A549 (cell line): Measurements from ENCODE around the gene MEF2B. TPM values are rescaled to one million over a fixed set of nuclear protein-coding genes. Genes with fewer than 3 reads are reported as not detected.

ENCODE experiments used
- ATAC-seq, 2 experiments: fragments of 200-7000 bp in 1 of 2; fragments of >200 bp in 1 of 2; cut with Nextera tagmentation in 1 of 2; cut with Tn5 transposase in 1 of 2; 3 replicates each; pipeline versions ENCODE4 v1.8.0 to v1.9.1; 2018 to 2020; ENCODE audit warnings: mild to moderate bottlenecking in 1 of 2, moderate library complexity in 1 of 2
- CTCF ChIA-PET: fragments of 300-600 bp; sonication (Branson Sonifier 250); formaldehyde crosslinking; extraction: SDS; loops from one replicate; lab custom pipeline; 2021; ENCODE audit warnings: antibody characterized with exemption, inconsistent platforms; lab: Yijun Ruan, JAX
- POLR2A ChIA-PET: fragments of 350-600 bp; formaldehyde crosslinking; extraction: SDS; loops from one replicate; lab custom pipeline; 2021; ENCODE audit warnings: antibody characterized with exemption, inconsistent platforms; lab: Yijun Ruan, JAX
- DNase-seq, 2 experiments: peaks; one replicate each; pipeline versions ENCODE4 v3.0.0 to v3.0.0-alpha.2; 2011 to 2016; ENCODE audit warnings: low read depth in 1 of 2, low spot score in 1 of 2
- FAIRE-seq: peaks from 2 replicates; lab custom pipeline; 2011; peaks lifted over from hg19 to GRCh38; lab: Jason Lieb, UNC
- H3K27ac ChIP-seq, 2 experiments: fragments of >200 bp; sonication (Bioruptor Twin); formaldehyde crosslinking; 3 replicates each; pipeline ENCODE4 v1.5.1; 2016 to 2017
- H3K4me1 ChIP-seq: fragments of >200 bp; sonication (Bioruptor Twin); formaldehyde crosslinking; 3 replicates; pipeline ENCODE4 v1.6.1; 2016
- H3K4me2 ChIP-seq: fragments of >200 bp; sonication (Bioruptor Twin); formaldehyde crosslinking; 3 replicates; pipeline ENCODE4 v1.6.1; 2016
- H3K4me3 ChIP-seq: fragments of >200 bp; sonication (Bioruptor Twin); formaldehyde crosslinking; 3 replicates; pipeline ENCODE4 v1.5.1; 2016
- H3K9me3 ChIP-seq: fragments of >200 bp; sonication (Bioruptor Twin); formaldehyde crosslinking; 3 replicates; pipeline ENCODE4 v1.6.1; 2016
- CBX2 ChIP-seq: fragments of 200-600 bp; sonication (generic); IDR thresholded peaks from 2 replicates; pipeline ENCODE4 v1.6.1; 2016; ENCODE audit warnings: low read depth, mild to moderate bottlenecking, borderline replicate concordance
- CHD4 ChIP-seq: fragments of 200-600 bp; sonication (generic); IDR thresholded peaks from 2 replicates; pipeline ENCODE4 v1.6.1; 2016; ENCODE audit warnings: antibody characterized with exemption, mild to moderate bottlenecking, borderline replicate concordance
- CTCF ChIP-seq: fragments of >200 bp; sonication (Bioruptor Twin); formaldehyde crosslinking; IDR thresholded peaks from 3 replicates; pipeline ENCODE4 v1.5.1; 2016
- E2F6 ChIP-seq: IDR thresholded peaks from 2 replicates; pipeline ENCODE4 v1.6.1; 2012; ENCODE audit warnings: low read depth, borderline replicate concordance
- EHF ChIP-seq: fragments of 250-450 bp; sonication (Bioruptor Pico); IDR thresholded peaks from 2 replicates; pipeline ENCODE4 v1.5.0; 2020; ENCODE audit warnings: mild to moderate bottlenecking
- EHMT2 ChIP-seq: fragments of 200-600 bp; sonication (generic); IDR thresholded peaks from 2 replicates; pipeline ENCODE4 v1.6.1; 2016; ENCODE audit warnings: antibody characterized with exemption, low read depth, mild to moderate bottlenecking, moderate library complexity
- ELK1 ChIP-seq: fragments of 150-350 bp; IDR thresholded peaks from 2 replicates; pipeline ENCODE4 v1.6.1; 2014; ENCODE audit warnings: low read depth, mild to moderate bottlenecking, low read length
- EP300 ChIP-seq, 2 experiments: fragments of >200 bp; sonication (Bioruptor Twin); formaldehyde crosslinking; IDR thresholded peaks; 2 replicates in 1 of 2; 3 replicates in 1 of 2; pipeline ENCODE4 v1.6.1; 2016 to 2017
- ESRRA ChIP-seq: fragments of 150-350 bp; IDR thresholded peaks from 2 replicates; pipeline ENCODE4 v1.6.1; 2014; ENCODE audit warnings: mild to moderate bottlenecking, low read length, borderline replicate concordance
- FOSB ChIP-seq: fragments of 250-450 bp; sonication (Bioruptor Pico); IDR thresholded peaks from 2 replicates; pipeline ENCODE4 v1.5.0; 2020; ENCODE audit warnings: mild to moderate bottlenecking, moderate library complexity
- GATA3 ChIP-seq: IDR thresholded peaks from 2 replicates; pipeline ENCODE4 v1.6.1; 2012; ENCODE audit warnings: borderline replicate concordance
- KDM5A ChIP-seq: fragments of 200-600 bp; sonication (generic); IDR thresholded peaks from 2 replicates; pipeline ENCODE4 v1.6.1; 2016; ENCODE audit warnings: antibody characterized with exemption, mild to moderate bottlenecking
- MAFK ChIP-seq: fragments of 450-650 bp; IDR thresholded peaks from 2 replicates; pipeline ENCODE4 v1.6.1; 2014; ENCODE audit not compliant: partially characterized antibody
- MAZ ChIP-seq: fragments of 150-350 bp; IDR thresholded peaks from 2 replicates; pipeline ENCODE4 v1.6.1; 2014; ENCODE audit warnings: antibody characterized with exemption, low read depth, low read length, borderline replicate concordance
- NR3C1 ChIP-seq: fragments of >200 bp; sonication (Bioruptor Twin); formaldehyde crosslinking; IDR thresholded peaks from 3 replicates; pipeline ENCODE4 v1.6.1; 2017
- PBX3 ChIP-seq: IDR thresholded peaks from 2 replicates; pipeline ENCODE4 v1.6.1; 2012
- POLR2A ChIP-seq: IDR thresholded peaks from 2 replicates; pipeline ENCODE4 v1.6.1; 2012; ENCODE audit warnings: mild to moderate bottlenecking, low read length
- POLR2AphosphoS2 ChIP-seq: conservative IDR thresholded peaks from 2 replicates; pipeline ENCODE4 v1.6.1; 2012; ENCODE audit warnings: low read length, improper control_type of control experiment, inconsistent platforms
- RFX5 ChIP-seq: fragments of 450-650 bp; IDR thresholded peaks from 2 replicates; pipeline ENCODE4 v1.7.1; 2014; ENCODE audit warnings: antibody characterized with exemption, mild to moderate bottlenecking, moderate library complexity
- SMC3 ChIP-seq: fragments of >200 bp; sonication (Bioruptor Twin); formaldehyde crosslinking; IDR thresholded peaks from 3 replicates; pipeline ENCODE4 v1.6.1; 2018; ENCODE audit warnings: inconsistent platforms
- SREBF2 ChIP-seq: fragments of 450-650 bp; IDR thresholded peaks from 2 replicates; pipeline ENCODE4 v1.6.1; 2014; ENCODE audit warnings: mild to moderate bottlenecking, moderate library complexity
- ZFP36 ChIP-seq: fragments of 450-650 bp; IDR thresholded peaks from 2 replicates; pipeline ENCODE4 v1.6.1; 2014; ENCODE audit warnings: borderline replicate concordance; ENCODE audit not compliant: partially characterized antibody
- WGBS: methylation state at CpG from one replicate; pipeline ENCODE4 v1.1.6; 2017; ENCODE audit errors: missing lambda C conversion rate; 5-methylcytosine and 5-hydroxymethylcytosine counted together
- polyA plus RNA-seq, 4 experiments: library from polyadenylated mRNA; depleted of rRNA in 3 of 4; stranded (reverse); fragments of >200 nt; fragmentation: RNase III in 1 of 4; extraction: RNeasy Plus Mini Kit Qiagen cat#74134 plus additional on column Dnase treatment in 1 of 4; gene quantifications; 2 replicates in 3 of 4; 3 replicates in 1 of 4; pipeline ENCODE4 v1.2.3, GENCODE V29; 2011 to 2017
- TF ChIP-seq, protein P1 (sequence below): fragments of >200 bp; sonication (Bioruptor Twin); formaldehyde crosslinking; IDR thresholded peaks from 3 replicates; pipeline ENCODE4 v1.6.1; 2016
- TF ChIP-seq, protein P2 (sequence below): fragments of 200-600 bp; sonication (generic); IDR thresholded peaks from 2 replicates; pipeline ENCODE4 v1.6.1; 2016; ENCODE audit warnings: antibody characterized with exemption, mild to moderate bottlenecking, moderate library complexity

The MEF2B gene
- polyA plus RNA-seq, 2 of the 4 experiments (the other 2 are of a cell fraction) = 0.10 to 0.13 TPM

DNA sequence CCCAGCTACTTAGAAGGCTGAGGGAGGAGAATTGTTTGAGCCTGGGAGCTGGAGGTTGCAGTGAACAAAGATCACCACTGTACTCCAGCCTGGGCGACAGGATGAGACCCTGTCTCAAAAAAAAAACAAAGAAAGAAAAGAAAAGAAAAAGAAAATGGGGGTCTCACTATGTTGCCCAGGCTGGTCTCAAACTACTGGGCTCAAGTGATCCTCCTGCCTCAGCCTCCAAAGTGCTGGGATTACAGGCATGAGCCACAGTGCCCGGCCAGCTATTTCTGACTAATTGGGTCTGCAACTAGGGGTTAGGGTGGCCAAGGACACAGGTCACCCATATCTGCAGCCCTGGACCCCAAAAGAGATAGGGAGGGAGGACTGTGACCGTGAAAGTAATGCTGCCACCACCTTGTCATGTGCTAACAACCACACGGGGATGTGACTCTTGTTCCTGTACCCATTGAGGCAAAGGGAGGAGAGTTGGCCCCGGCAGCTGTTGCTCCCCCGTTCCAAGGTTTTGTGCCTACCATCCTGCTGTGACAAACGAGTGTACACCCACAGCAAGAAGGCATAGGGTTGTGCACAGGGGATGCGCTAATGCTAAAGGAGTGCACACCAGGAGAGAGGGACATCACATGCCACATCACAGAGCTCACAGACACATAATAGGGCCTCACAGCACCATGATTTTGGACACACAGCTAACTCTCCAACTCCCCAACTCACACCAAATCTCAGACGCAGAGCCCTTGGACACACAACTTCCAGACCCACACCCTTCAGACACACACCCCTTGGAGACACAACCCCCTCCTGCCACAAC lies 619 bp downstream of the MEF2B start:
- 76% methylated on average over 7 of the region's 9 CpGs for WGBS
- H3K4me1 ChIP-seq = peaks cover 5% of the 10 kb centered on the region; the same call in 1 of the 3 replicates
- CTCF ChIA-PET = no interaction called here
- FAIRE-seq = no peak
- H3K9me3 ChIP-seq = no peaks in the 10 kb centered on the region
- TF ChIP-seq CTCF (no peak), ESRRA (no peak), CHD4 (no peak), FOSB (CRISPR knock-in tag) (no peak), CBX2 (no peak), E2F6 (no peak), POLR2AphosphoS2 (no peak), EHMT2 (no peak), ZFP36 (no peak)
- TF ChIP-seq, protein P1, sequence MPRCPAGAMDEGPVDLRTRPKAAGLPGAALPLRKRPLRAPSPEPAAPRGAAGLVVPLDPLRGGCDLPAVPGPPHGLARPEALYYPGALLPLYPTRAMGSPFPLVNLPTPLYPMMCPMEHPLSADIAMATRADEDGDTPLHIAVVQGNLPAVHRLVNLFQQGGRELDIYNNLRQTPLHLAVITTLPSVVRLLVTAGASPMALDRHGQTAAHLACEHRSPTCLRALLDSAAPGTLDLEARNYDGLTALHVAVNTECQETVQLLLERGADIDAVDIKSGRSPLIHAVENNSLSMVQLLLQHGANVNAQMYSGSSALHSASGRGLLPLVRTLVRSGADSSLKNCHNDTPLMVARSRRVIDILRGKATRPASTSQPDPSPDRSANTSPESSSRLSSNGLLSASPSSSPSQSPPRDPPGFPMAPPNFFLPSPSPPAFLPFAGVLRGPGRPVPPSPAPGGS = no peak
- TF ChIP-seq, all 56 proteins: peak for 0
- ATAC-seq (no peak; a peak in 1 of 6 replicates), DNase-seq (no peak)
- Histone ChIP-seq H3K4me3 (no peak overlapping the region), H3K4me2 (no peak overlapping the region), H3K27ac (no peak overlapping the region)
- POLR2A ChIA-PET = interaction anchor here (0.7 kb wide), 1 partner anchor 9 kb away, joined by 4 read pairs; no protein-coding TSS in a partner anchor

DNA sequence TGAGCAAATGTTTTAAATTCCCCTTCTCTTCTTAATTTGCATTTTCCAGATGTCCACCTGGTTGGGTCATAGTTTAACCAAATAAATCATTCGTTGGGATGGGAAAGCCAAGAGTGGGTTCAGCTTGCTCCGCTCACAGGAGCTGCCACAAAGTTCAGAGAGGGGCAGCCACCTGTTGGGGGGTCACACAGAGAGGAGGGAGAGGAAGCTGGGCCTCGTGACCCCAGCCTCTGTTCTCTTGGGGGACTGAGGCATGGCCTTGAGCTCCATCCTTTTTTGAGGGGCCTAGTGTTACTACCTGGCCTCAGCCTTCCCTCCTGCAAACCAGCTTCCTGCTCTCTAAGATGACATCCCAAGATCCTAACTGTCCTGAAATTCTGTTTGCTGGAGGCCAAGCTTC lies 2.5 kb downstream of the MEF2B start:
- Histone ChIP-seq H3K4me1 (peaks cover 5% of the 10 kb centered on the region; the same call in 1 of the 3 replicates), H3K4me3 (no peak overlapping the region), H3K27ac (no peak overlapping the region), H3K9me3 (no peaks in the 10 kb centered on the region), H3K4me2 (no peak overlapping the region)
- 86% methylated on average over 3 of the region's 3 CpGs for WGBS
- ChIA-PET POLR2A (no interaction called here), CTCF (interaction anchor here (0.5 to 1.7 kb wide), 5 partner anchors 9 to 410 kb away, joined by 3 to 5 read pairs (median 3); no protein-coding TSS in a partner anchor)
- no peak for DNase-seq
- ATAC-seq = no peak
- TF ChIP-seq, protein P2, sequence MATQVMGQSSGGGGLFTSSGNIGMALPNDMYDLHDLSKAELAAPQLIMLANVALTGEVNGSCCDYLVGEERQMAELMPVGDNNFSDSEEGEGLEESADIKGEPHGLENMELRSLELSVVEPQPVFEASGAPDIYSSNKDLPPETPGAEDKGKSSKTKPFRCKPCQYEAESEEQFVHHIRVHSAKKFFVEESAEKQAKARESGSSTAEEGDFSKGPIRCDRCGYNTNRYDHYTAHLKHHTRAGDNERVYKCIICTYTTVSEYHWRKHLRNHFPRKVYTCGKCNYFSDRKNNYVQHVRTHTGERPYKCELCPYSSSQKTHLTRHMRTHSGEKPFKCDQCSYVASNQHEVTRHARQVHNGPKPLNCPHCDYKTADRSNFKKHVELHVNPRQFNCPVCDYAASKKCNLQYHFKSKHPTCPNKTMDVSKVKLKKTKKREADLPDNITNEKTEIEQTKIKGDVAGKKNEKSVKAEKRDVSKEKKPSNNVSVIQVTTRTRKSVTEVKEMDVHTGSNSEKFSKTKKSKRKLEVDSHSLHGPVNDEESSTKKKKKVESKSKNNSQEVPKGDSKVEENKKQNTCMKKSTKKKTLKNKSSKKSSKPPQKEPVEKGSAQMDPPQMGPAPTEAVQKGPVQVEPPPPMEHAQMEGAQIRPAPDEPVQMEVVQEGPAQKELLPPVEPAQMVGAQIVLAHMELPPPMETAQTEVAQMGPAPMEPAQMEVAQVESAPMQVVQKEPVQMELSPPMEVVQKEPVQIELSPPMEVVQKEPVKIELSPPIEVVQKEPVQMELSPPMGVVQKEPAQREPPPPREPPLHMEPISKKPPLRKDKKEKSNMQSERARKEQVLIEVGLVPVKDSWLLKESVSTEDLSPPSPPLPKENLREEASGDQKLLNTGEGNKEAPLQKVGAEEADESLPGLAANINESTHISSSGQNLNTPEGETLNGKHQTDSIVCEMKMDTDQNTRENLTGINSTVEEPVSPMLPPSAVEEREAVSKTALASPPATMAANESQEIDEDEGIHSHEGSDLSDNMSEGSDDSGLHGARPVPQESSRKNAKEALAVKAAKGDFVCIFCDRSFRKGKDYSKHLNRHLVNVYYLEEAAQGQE = no peak
- TF ChIP-seq, protein P1 = no peak
- TF ChIP-seq MAZ = no peak
- TF ChIP-seq PBX3 = no peak
- no peak for TF ChIP-seq MAFK
- TF ChIP-seq NR3C1 = no peak
- no peak for TF ChIP-seq ZFP36
- no peak for TF ChIP-seq EHF (CRISPR knock-in tag)
- TF ChIP-seq GATA3 = no peak
- TF ChIP-seq POLR2AphosphoS2 = no peak
- TF ChIP-seq CHD4 = no peak
- no peak for TF ChIP-seq POLR2A
- TF ChIP-seq RFX5 = no peak
- no peak for TF ChIP-seq ELK1
- TF ChIP-seq KDM5A = no peak
- TF ChIP-seq SREBF2 = no peak
- no peak for TF ChIP-seq SMC3
- TF ChIP-seq CBX2 = no peak
- no peak for TF ChIP-seq EP300 (IDR thresholded peaks at IDR 0.05)
- no peak for FAIRE-seq
